ENCODE measurements around the gene SRR.

Gene SRR

DNA sequence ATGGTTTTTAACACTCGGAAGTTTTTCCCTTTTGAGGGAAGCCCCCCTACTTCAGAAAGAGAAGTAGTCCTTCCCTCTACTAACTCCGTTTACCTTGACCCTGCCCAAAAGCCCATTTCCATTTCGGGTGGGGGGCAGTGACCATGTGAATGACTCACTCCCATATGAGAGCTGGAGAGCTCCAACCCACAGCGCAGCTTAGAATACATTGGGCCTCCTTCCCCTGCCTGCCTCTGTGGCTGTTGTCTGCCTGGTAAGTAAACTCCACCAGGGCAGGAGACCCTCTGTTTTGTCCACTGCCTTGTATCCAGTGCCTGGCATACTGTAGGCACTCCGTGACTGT is 34.5 kb downstream of the SRR start:
- POLR2A ChIA-PET = interaction anchor here (1.1 kb wide), 1 partner anchor 15 kb away, joined by 3 read pairs; no protein-coding TSS in a partner anchor
- H3K27ac ChIP-seq (ENCODE audit: insufficient read depth in 1 of 2, low read depth in 1 of 2, low read length in 2 of 2, poor library complexity in 1 of 2, severe bottlenecking in 2 of 2) = peak overlapping the region in 1 of 2 experiments; percentile 71
- WGBS (ENCODE audit: insufficient coverage) = 13% methylated on average over 2 of the region's 5 CpGs

DNA sequence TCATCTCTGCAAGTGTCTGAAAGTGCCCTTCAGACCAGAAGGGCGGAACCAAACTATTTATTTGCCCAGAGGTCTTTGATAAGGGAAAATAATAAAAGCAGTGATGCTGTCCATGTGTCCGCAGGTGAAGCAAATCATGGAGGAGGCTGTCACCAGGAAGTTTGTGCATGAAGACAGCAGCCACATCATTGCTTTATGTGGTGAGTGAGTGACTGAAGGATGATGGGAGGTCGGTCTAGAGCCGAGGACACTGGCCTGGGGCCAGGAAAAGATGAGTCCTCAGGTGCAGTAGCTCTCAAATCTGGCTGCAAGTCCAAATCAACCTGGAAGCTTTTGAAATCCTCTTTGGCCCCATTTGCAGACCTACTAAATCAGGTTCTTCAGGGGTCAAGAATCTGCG is 39.7 kb downstream of the SRR start:
- Histone ChIP-seq H3K36me3 (ENCODE audit: control insufficient read depth in 4 of 4, insufficient read depth in 4 of 4, low read length in 3 of 4) (peaks cover 0 to 45% (median 27%) of the 10 kb centered on the region in 4 experiments), H3K4me1 (ENCODE audit: control extremely low read depth in 1 of 4, control insufficient read depth in 4 of 4, insufficient read depth in 4 of 4, low read length in 3 of 4) (peaks cover 0 to 2% (median 1%) of the 10 kb centered on the region in 4 experiments), H3K4me3 (ENCODE audit: control insufficient read depth in 1 of 7, extremely low read depth in 1 of 7, insufficient read depth in 4 of 7, low read depth in 2 of 7, low read length in 6 of 7) (no peak overlapping the region), H3K27me3 (replicated peaks in 2 of 5; ENCODE audit: control insufficient read depth in 4 of 5, insufficient read depth in 5 of 5, low read length in 4 of 5) (no peaks in the 10 kb centered on the region), H3K27ac (ENCODE audit: insufficient read depth in 1 of 2, low read depth in 1 of 2, low read length in 2 of 2, poor library complexity in 1 of 2, severe bottlenecking in 2 of 2) (no peak overlapping the region), H3K9me3 (ENCODE audit: control extremely low read depth in 1 of 5, control insufficient read depth in 4 of 5, insufficient read depth in 2 of 5, low read depth in 1 of 5, low read length in 4 of 5) (no peaks in the 10 kb centered on the region)
- POLR2A ChIA-PET = no interaction called here
- 88% methylated on average over 5 of the region's 5 CpGs for WGBS (ENCODE audit: insufficient coverage)
- CTCF ChIA-PET = no interaction called here
- no peak for DNase-seq

More for the DNA sequence above, 34.5 kb downstream of the SRR start:
- peaks cover 9 to 30% (median 28%) of the 10 kb centered on the region in 4 experiments for H3K4me1 ChIP-seq (ENCODE audit: control extremely low read depth in 1 of 4, control insufficient read depth in 4 of 4, insufficient read depth in 4 of 4, low read length in 3 of 4)
- H3K27me3 ChIP-seq (replicated peaks in 2 of 5; ENCODE audit: control insufficient read depth in 4 of 5, insufficient read depth in 5 of 5, low read length in 4 of 5) = no peaks in the 10 kb centered on the region
- peaks cover 11 to 39% (median 24%) of the 10 kb centered on the region in 4 experiments for H3K36me3 ChIP-seq (ENCODE audit: control insufficient read depth in 4 of 4, insufficient read depth in 4 of 4, low read length in 3 of 4)
- DNase-seq = peak in 2 of 3 donors; percentile 40 to 54
- no peaks in the 10 kb centered on the region for H3K9me3 ChIP-seq (ENCODE audit: control extremely low read depth in 1 of 5, control insufficient read depth in 4 of 5, insufficient read depth in 2 of 5, low read depth in 1 of 5, low read length in 4 of 5)
- peak overlapping the region; percentile 84 to 99 (median 96) for H3K4me3 ChIP-seq (ENCODE audit: control insufficient read depth in 1 of 7, extremely low read depth in 1 of 7, insufficient read depth in 4 of 7, low read depth in 2 of 7, low read length in 6 of 7)
- CTCF ChIA-PET = interaction anchor here (0.6 to 4.2 kb wide), 5 partner anchors 13 to 453 kb away, joined by 3 to 20 read pairs (median 3); no protein-coding TSS in a partner anchor

- Histone ChIP-seq H3K4me3 (ENCODE audit: control insufficient read depth in 1 of 7, extremely low read depth in 1 of 7, insufficient read depth in 4 of 7, low read depth in 2 of 7, low read length in 6 of 7) (no peak overlapping the region), H3K27me3 (replicated peaks in 2 of 5; ENCODE audit: control insufficient read depth in 4 of 5, insufficient read depth in 5 of 5, low read length in 4 of 5) (no peaks in the 10 kb centered on the region), H3K27ac (ENCODE audit: insufficient read depth in 1 of 2, low read depth in 1 of 2, low read length in 2 of 2, poor library complexity in 1 of 2, severe bottlenecking in 2 of 2) (no peak overlapping the region), H3K4me1 (ENCODE audit: control extremely low read depth in 1 of 4, control insufficient read depth in 4 of 4, insufficient read depth in 4 of 4, low read length in 3 of 4) (no peaks in the 10 kb centered on the region), H3K36me3 (ENCODE audit: control insufficient read depth in 4 of 4, insufficient read depth in 4 of 4, low read length in 3 of 4) (peaks cover 0 to 47% (median 28%) of the 10 kb centered on the region in 4 experiments), H3K9me3 (ENCODE audit: control extremely low read depth in 1 of 5, control insufficient read depth in 4 of 5, insufficient read depth in 2 of 5, low read depth in 1 of 5, low read length in 4 of 5) (no peaks in the 10 kb centered on the region)
- POLR2A ChIA-PET = interaction anchor here (0.6 kb wide), 1 partner anchor 40 kb away, joined by 3 read pairs; no protein-coding TSS in a partner anchor
- CTCF ChIA-PET = no interaction called here
- DNase-seq = no peak
- 97% methylated on average over 5 of the region's 10 CpGs for WGBS (ENCODE audit: insufficient coverage)
These were observed 40.8 kb downstream of the SRR start for GRCh38 chr17:2344528-2344927.

- ChIA-PET POLR2A (no interaction called here), CTCF (interaction anchor here (0.9 kb wide), 1 partner anchor 14 kb away, joined by 3 read pairs; no protein-coding TSS in a partner anchor)
- Histone ChIP-seq H3K27ac (ENCODE audit: insufficient read depth in 1 of 2, low read depth in 1 of 2, low read length in 2 of 2, poor library complexity in 1 of 2, severe bottlenecking in 2 of 2) (no peak overlapping the region), H3K4me3 (ENCODE audit: control insufficient read depth in 1 of 7, extremely low read depth in 1 of 7, insufficient read depth in 4 of 7, low read depth in 2 of 7, low read length in 6 of 7) (no peak overlapping the region), H3K27me3 (replicated peaks in 2 of 5; ENCODE audit: control insufficient read depth in 4 of 5, insufficient read depth in 5 of 5, low read length in 4 of 5) (no peaks in the 10 kb centered on the region), H3K4me1 (ENCODE audit: control extremely low read depth in 1 of 4, control insufficient read depth in 4 of 4, insufficient read depth in 4 of 4, low read length in 3 of 4) (no peaks in the 10 kb centered on the region), H3K36me3 (ENCODE audit: control insufficient read depth in 4 of 4, insufficient read depth in 4 of 4, low read length in 3 of 4) (peaks cover 2 to 41% (median 28%) of the 10 kb centered on the region in 4 experiments), H3K9me3 (ENCODE audit: control extremely low read depth in 1 of 5, control insufficient read depth in 4 of 5, insufficient read depth in 2 of 5, low read depth in 1 of 5, low read length in 4 of 5) (no peaks in the 10 kb centered on the region)
- DNase-seq = no peak
- 96% methylated on average over 7 of the region's 8 CpGs for WGBS (ENCODE audit: insufficient coverage)
These were observed 42.7 kb downstream of the SRR start for GRCh38 chr17:2346475-2346874.

DNA sequence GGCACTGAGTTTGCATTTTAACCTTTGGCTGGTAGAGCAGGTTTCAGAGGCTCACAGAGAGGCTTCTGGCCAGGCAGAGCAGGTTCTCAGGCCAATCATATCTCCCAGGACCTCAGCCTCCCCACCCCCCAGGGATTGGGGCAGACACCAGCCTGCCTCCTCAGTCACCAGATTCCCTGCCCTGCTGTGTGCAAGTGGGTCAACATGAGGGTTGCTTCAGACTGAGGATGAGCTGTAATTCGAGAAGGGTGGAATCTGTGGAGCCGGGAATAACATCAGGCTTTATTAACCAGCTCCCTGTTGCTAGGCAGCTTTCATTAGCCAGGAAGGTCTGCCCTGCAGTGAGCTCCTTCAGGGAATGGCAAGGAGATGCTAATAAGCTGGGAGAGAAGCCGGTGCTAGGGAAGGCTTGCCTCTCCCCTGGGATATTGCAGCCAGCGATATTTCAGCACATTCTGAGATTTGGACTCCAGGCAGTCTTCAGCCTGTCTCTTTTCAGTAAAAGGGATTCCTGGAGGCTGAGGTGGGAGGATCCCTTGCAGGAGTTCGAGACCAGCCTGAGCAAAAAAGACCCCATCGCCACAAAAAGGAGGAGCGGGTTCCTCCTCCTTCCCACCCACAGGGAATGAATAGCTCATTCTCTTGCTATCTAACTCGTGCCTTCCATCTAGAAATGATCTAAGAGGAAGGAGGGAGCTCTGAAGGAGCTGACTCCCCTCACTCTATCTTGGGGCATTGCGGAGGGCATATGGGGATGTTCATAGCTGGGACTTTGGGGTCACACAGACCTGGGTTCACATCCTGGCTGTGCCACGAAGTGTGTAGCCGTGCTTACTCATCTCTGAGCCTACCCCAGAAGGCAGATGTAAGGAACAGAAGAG is 44.3 kb downstream of the SRR start:
- Histone ChIP-seq H3K4me3 (ENCODE audit: control insufficient read depth in 1 of 7, extremely low read depth in 1 of 7, insufficient read depth in 4 of 7, low read depth in 2 of 7, low read length in 6 of 7) (no peak overlapping the region), H3K27me3 (replicated peaks in 2 of 5; ENCODE audit: control insufficient read depth in 4 of 5, insufficient read depth in 5 of 5, low read length in 4 of 5) (no peaks in the 10 kb centered on the region), H3K27ac (ENCODE audit: insufficient read depth in 1 of 2, low read depth in 1 of 2, low read length in 2 of 2, poor library complexity in 1 of 2, severe bottlenecking in 2 of 2) (no peak overlapping the region), H3K9me3 (ENCODE audit: control extremely low read depth in 1 of 5, control insufficient read depth in 4 of 5, insufficient read depth in 2 of 5, low read depth in 1 of 5, low read length in 4 of 5) (no peaks in the 10 kb centered on the region), H3K4me1 (ENCODE audit: control extremely low read depth in 1 of 4, control insufficient read depth in 4 of 4, insufficient read depth in 4 of 4, low read length in 3 of 4) (no peaks in the 10 kb centered on the region), H3K36me3 (ENCODE audit: control insufficient read depth in 4 of 4, insufficient read depth in 4 of 4, low read length in 3 of 4) (peaks cover 2 to 34% (median 21%) of the 10 kb centered on the region in 4 experiments)
- CTCF ChIA-PET = interaction anchor here (0.6 to 2.1 kb wide), 5 partner anchors 10 to 22 kb away, joined by 3 to 8 read pairs (median 5); partner anchors contain the start of gene TSR1
- DNase-seq = no peak
- WGBS (ENCODE audit: insufficient coverage) = 95% methylated on average over 7 of the region's 11 CpGs
- POLR2A ChIA-PET = interaction anchor here (0.8 kb wide), 1 partner anchor 12 kb away, joined by 3 read pairs; the partner anchor contains the start of gene TSR1

DNA sequence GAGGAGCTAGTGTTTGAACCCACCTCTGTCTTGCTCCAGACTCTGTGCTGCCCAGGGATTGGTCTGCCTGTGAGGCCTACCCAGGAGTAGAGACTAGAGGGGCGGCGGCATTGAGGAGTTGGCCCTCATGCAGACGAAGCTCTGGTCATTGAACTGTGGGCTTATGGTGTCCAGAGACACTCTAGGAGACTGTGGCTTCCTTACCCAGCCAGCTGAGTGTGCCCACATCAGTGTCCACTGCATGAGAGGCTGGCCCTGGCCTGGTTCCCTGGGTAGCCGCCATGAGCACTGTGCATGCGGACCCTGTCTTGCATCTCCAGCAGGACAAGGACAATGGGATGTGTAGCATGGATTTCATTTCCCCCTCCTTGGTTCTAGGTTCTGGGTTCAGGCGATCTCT is 47.5 kb downstream of the SRR start:
- DNase-seq = no peak
- H3K4me3 ChIP-seq (ENCODE audit: control insufficient read depth in 1 of 7, extremely low read depth in 1 of 7, insufficient read depth in 4 of 7, low read depth in 2 of 7, low read length in 6 of 7) = no peak overlapping the region
- CTCF ChIA-PET = interaction anchor here (1.1 to 3.7 kb wide), 3 partner anchors 11 to 28 kb away, joined by 4 to 21 read pairs (median 5); no protein-coding TSS in a partner anchor
- no peaks in the 10 kb centered on the region for H3K9me3 ChIP-seq (ENCODE audit: control extremely low read depth in 1 of 5, control insufficient read depth in 4 of 5, insufficient read depth in 2 of 5, low read depth in 1 of 5, low read length in 4 of 5)
- POLR2A ChIA-PET = interaction anchor here (0.6 kb wide), 1 partner anchor 16 kb away, joined by 3 read pairs; no protein-coding TSS in a partner anchor
- H3K27ac ChIP-seq (ENCODE audit: insufficient read depth in 1 of 2, low read depth in 1 of 2, low read length in 2 of 2, poor library complexity in 1 of 2, severe bottlenecking in 2 of 2) = no peak overlapping the region
- no peaks in the 10 kb centered on the region for H3K27me3 ChIP-seq (replicated peaks in 2 of 5; ENCODE audit: control insufficient read depth in 4 of 5, insufficient read depth in 5 of 5, low read length in 4 of 5)
- no peaks in the 10 kb centered on the region for H3K4me1 ChIP-seq (ENCODE audit: control extremely low read depth in 1 of 4, control insufficient read depth in 4 of 4, insufficient read depth in 4 of 4, low read length in 3 of 4)
- H3K36me3 ChIP-seq (ENCODE audit: control insufficient read depth in 4 of 4, insufficient read depth in 4 of 4, low read length in 3 of 4) = peaks cover 0 to 9% (median 5%) of the 10 kb centered on the region in 4 experiments
- WGBS (ENCODE audit: insufficient coverage) = 100% methylated on average over 4 of the region's 6 CpGs

DNA sequence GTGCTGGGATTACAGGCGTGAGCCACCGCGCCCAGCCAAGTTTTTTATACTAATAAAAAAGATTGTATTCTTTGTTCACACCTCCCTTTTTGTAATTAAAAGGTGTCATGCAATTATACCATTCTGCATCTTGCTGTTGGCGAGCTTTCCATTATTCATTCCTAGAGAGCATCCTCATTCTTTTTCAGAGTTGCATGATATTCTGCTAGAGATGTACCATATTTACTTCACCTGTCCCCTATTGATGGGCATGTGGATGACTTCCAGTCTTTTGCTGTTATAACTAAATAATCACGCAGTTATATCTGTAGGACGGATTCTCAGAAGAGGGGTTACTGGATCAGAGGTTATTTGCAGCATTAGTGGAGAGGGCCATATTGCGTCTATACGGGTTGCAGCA is 50.6 kb downstream of the SRR start:
- H3K9me3 ChIP-seq (ENCODE audit: control extremely low read depth in 1 of 5, control insufficient read depth in 4 of 5, insufficient read depth in 2 of 5, low read depth in 1 of 5, low read length in 4 of 5) = no peaks in the 10 kb centered on the region
- no peak overlapping the region for H3K27ac ChIP-seq (ENCODE audit: insufficient read depth in 1 of 2, low read depth in 1 of 2, low read length in 2 of 2, poor library complexity in 1 of 2, severe bottlenecking in 2 of 2)
- DNase-seq = no peak
- no peak overlapping the region for H3K4me3 ChIP-seq (ENCODE audit: control insufficient read depth in 1 of 7, extremely low read depth in 1 of 7, insufficient read depth in 4 of 7, low read depth in 2 of 7, low read length in 6 of 7)
- peaks cover 0 to 4% (median 3%) of the 10 kb centered on the region in 4 experiments for H3K36me3 ChIP-seq (ENCODE audit: control insufficient read depth in 4 of 4, insufficient read depth in 4 of 4, low read length in 3 of 4)
- ChIA-PET CTCF (interaction anchor here (0.8 to 3.7 kb wide), 4 partner anchors 8 to 27 kb away, joined by 4 to 21 read pairs (median 13); partner anchors contain the start of genes SGSM2 and TSR1), POLR2A (interaction anchor here (0.7 kb wide), 1 partner anchor 67 kb away, joined by 3 read pairs; no protein-coding TSS in a partner anchor)
- no peaks in the 10 kb centered on the region for H3K4me1 ChIP-seq (ENCODE audit: control extremely low read depth in 1 of 4, control insufficient read depth in 4 of 4, insufficient read depth in 4 of 4, low read length in 3 of 4)
- H3K27me3 ChIP-seq (replicated peaks in 2 of 5; ENCODE audit: control insufficient read depth in 4 of 5, insufficient read depth in 5 of 5, low read length in 4 of 5) = no peaks in the 10 kb centered on the region
- 97% methylated on average over 4 of the region's 8 CpGs for whole genome bisulfite sequencing (ENCODE audit: insufficient coverage)

All from common myeloid progenitor, CD34-positive (primary cell).